Left cardiac atrium (tissue), 4 donors: ENCODE measurements around the gene CCN5. TPM values are rescaled to one million over a fixed set of nuclear protein-coding genes. Genes with fewer than 3 reads are reported as not detected.

Experiments used
- ATAC-seq, 2 donors: fragments of 200-7000 bp; cut with Tn5 transposase; one replicate each; pipeline ENCODE4 v1.9.1; 2020; ENCODE audit warnings: mild to moderate bottlenecking in 2 of 2, moderate library complexity in 2 of 2
- DNase-seq: peaks from one replicate; pipeline ENCODE4 v3.0.0-alpha.2; 2020
- intact Hi-C, 2 donors: fragments of 100-400 bp; cut with DNase I; formaldehyde crosslinking; loops; one replicate each; pipeline versions ENCODE4 v1.14.1 to v1.15.1; 2022 to 2023
- total RNA-seq, 2 donors: library from RNA; stranded (reverse); fragmentation: NEBNext Ultra II Directional; extraction: Animal tissue kit (Norgen Biotek cat#: 25700); gene quantifications; one replicate each; pipeline ENCODE4 v1.2.1, GENCODE V29; 2021
- donor health status: DM: no; HTN: yes; CAD: no.
- donor health status: DM: no; HTN: yes; CAD: no; lungs with severe emphysema.
- donor health status: DM: yes; HTN: yes; CAD: no.
- donor health status: Dilated cardiomyopathy.

The CCN5 gene
- total RNA-seq, 2 donors from 2014 or later = 25.1 to 63.6 TPM

DNA sequence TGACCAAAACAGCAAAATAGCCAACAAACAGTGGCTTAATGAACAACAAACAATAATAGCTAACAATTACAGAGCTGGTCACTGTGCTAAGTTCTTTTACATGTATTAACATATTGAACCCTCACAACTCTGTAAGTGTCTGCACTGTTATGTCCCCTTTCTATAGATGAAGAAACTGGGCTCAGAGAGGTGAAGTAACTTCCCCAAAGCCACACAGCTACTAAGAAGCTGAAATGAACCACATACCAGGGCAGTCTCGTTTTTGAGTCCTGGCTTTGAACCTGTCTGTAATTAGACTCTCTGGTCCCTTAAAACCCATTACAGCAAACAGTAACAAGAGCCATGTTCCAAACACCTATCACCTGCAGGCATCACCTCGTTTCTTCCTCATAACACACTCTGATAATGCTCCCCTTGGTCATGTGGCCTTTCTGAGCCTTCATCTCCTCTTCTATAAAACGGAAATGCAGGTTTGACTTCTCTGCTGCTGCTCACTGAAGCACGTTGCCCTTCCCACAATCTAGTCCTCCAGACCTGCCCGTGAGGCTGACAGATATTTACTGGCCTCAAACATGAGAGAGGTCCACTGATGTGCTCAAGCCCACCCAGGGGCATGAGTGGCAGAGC lies 53.8 kb downstream of the CCN5 start:
- ATAC-seq (no peak), DNase-seq (no peak)
- intact Hi-C loops = no loop called here

- DNase-seq (no peak), ATAC-seq (no peak)
- intact Hi-C loops = no loop called here
Observed at GRCh38 chr20:44769481-44769863, 54.3 kb downstream of the CCN5 start.

GRCh38 chr20:44770484-44771171 lies 55.5 kb downstream of the CCN5 start:
- ATAC-seq (no peak), DNase-seq (no peak)
- intact Hi-C loops = no loop called here

GRCh38 chr20:44771172-44771535 lies 56.0 kb downstream of the CCN5 start:
- DNase-seq = no peak
- intact Hi-C loops = no loop called here
- no peak for ATAC-seq

- intact Hi-C loops = no loop called here
- DNase-seq = no peak
- ATAC-seq = no peak
Observed at GRCh38 chr20:44772636-44773035, 57.5 kb downstream of the CCN5 start.

- no peak for ATAC-seq
- no peak for DNase-seq
- intact Hi-C loops = no loop called here
Observed at GRCh38 chr20:44773070-44773829, 58.1 kb downstream of the CCN5 start.

DNA sequence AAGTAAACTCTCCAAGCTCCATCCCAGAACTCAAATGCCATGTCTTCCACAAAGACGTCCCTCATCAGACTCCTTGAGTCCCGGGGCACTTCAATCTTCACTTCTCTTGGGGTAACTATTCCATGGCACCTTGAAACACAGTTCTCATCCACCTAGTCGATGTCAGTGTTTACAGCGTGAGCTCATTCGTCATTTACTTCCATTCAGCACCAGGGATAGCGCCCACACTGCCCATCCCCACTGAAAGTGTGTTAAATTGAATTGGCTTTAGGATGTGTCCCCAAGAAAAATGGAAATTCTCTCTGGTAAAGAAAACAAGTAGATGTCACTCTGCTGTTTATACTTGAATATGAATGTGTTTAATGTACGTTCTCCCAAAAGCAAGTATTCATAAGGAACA lies 61.8 kb downstream of the CCN5 start:
- intact Hi-C loops = no loop called here
- ATAC-seq (no peak), DNase-seq (no peak)

Other genes with a start within 250 kb of the CCN5 start
- gene TTPAL, start 239.5 kb upstream of the CCN5 start, total RNA-seq = 1 to 10 TPM; 7.2 to 7.6 TPM
- gene SERINC3, start 193.3 kb upstream of the CCN5 start, total RNA-seq = 10 to 100 TPM; 83.9 to 92.8 TPM
- 100 to 1,000 TPM; 159 to 182 TPM for gene PKIG, start 132.8 kb upstream of the CCN5 start, total RNA-seq
- 10 to 100 TPM; 11.3 to 12.2 TPM for gene ADA, start 63.7 kb upstream of the CCN5 start, total RNA-seq
- 1 to 10 TPM; 2.2 to 2.6 TPM for gene KCNK15, start 30.5 kb downstream of the CCN5 start, total RNA-seq
- under 1 TPM; 0.58 to 0.80 TPM for gene RIMS4, start 95.2 kb downstream of the CCN5 start, total RNA-seq
- 100 to 1,000 TPM; 109 to 140 TPM for gene YWHAB, start 170.3 kb downstream of the CCN5 start, total RNA-seq
- 1 to 10 TPM; 5.6 to 6.3 TPM for gene PABPC1L, start 194.7 kb downstream of the CCN5 start, total RNA-seq
- 10 to 100 TPM; 10.5 to 10.9 TPM for gene TOMM34, start 245.0 kb downstream of the CCN5 start, total RNA-seq